HEK293 (cell line): ENCODE data around the gene TAP2.
"Not testable (repeated sequence)": the region's sequence is repeated elsewhere in the genome, so short reads cannot be mapped to it uniquely, and the experiment has no call there.

ENCODE experiments used
- CTCF ChIA-PET: fragments of 350-600 bp; formaldehyde crosslinking; extraction: SDS; loops from one replicate; lab custom pipeline; 2021; ENCODE audit warnings: antibody characterized with exemption; lab: Yijun Ruan, JAX
- POLR2A ChIA-PET: fragments of 300-600 bp; formaldehyde crosslinking; extraction: SDS; loops from one replicate; lab custom pipeline; 2020; ENCODE audit warnings: antibody characterized with exemption, inconsistent platforms; lab: Yijun Ruan, JAX
- H3K27ac ChIP-seq: fragments of 200-500 bp; sonication (Bioruptor generic); 2 replicates; pipeline ENCODE4 v1.5.1; 2014; ENCODE audit warnings: low read depth, low read length, control low read depth, inconsistent platforms; ENCODE audit errors: extremely low read depth
- H3K36me3 ChIP-seq, 2 experiments: fragments of 200-500 bp in 1 of 2; sonication (Bioruptor generic) in 1 of 2; 1 replicate in 1 of 2; 2 replicates in 1 of 2; pipeline ENCODE4 v1.5.1; 2014 to 2017; ENCODE audit warnings: inconsistent platforms in 2 of 2, low read length in 2 of 2; ENCODE audit not compliant: control insufficient read depth in 2 of 2, insufficient read depth in 1 of 2
- H3K4me1 ChIP-seq: fragments of 200-500 bp; sonication (Bioruptor generic); 2 replicates; pipeline ENCODE4 v1.5.1; 2014; ENCODE audit warnings: mild to moderate bottlenecking, low read length, inconsistent platforms; ENCODE audit not compliant: control insufficient read depth, insufficient read depth
- H3K4me3 ChIP-seq: 2 replicates; pipeline ENCODE4 v1.5.1; 2011; ENCODE audit warnings: low read depth, mild to moderate bottlenecking, control low read depth, low read length, moderate library complexity
- H3K9me3 ChIP-seq: fragments of 200-500 bp; sonication (Bioruptor generic); 2 replicates; pipeline ENCODE4 v1.5.1; 2014; ENCODE audit warnings: low read depth, low read length, inconsistent platforms; ENCODE audit not compliant: control insufficient read depth, insufficient read depth
- PRDM10 ChIP-seq: fragments of 450-650 bp; formaldehyde crosslinking; IDR thresholded peaks from 2 replicates; pipeline ENCODE4 v1.5.1; 2016; ENCODE audit warnings: missing biosample characterization, missing genetic modification characterization
- ZBTB1 ChIP-seq: fragments of 450-650 bp; formaldehyde crosslinking; IDR thresholded peaks from 2 replicates; pipeline ENCODE4 v1.5.1; 2016; ENCODE audit warnings: missing biosample characterization, missing genetic modification characterization
- ZBTB21 ChIP-seq: fragments of 450-650 bp; formaldehyde crosslinking; IDR thresholded peaks from 2 replicates; pipeline ENCODE4 v1.5.1; 2017; ENCODE audit warnings: missing biosample characterization, missing genetic modification characterization
- ZIC2 ChIP-seq: fragments of 450-650 bp; formaldehyde crosslinking; IDR thresholded peaks from 2 replicates; pipeline ENCODE4 v1.5.1; 2016; ENCODE audit warnings: missing biosample characterization, missing genetic modification characterization
- ZNF10 ChIP-seq: fragments of 450-650 bp; formaldehyde crosslinking; IDR thresholded peaks from 2 replicates; pipeline ENCODE4 v1.5.1; 2017; ENCODE audit warnings: missing biosample characterization, missing genetic modification characterization
- ZNF155 ChIP-seq: fragments of 450-650 bp; formaldehyde crosslinking; IDR thresholded peaks from 2 replicates; pipeline ENCODE4 v1.5.1; 2016; ENCODE audit warnings: missing biosample characterization, missing genetic modification characterization
- ZNF184 ChIP-seq: fragments of 450-650 bp; IDR thresholded peaks from 2 replicates; pipeline ENCODE4 v1.5.1; 2018; ENCODE audit warnings: missing biosample characterization, mild to moderate bottlenecking, missing genetic modification characterization
- ZNF26 ChIP-seq: fragments of 450-650 bp; formaldehyde crosslinking; IDR thresholded peaks from 2 replicates; pipeline ENCODE4 v1.5.1; 2016; ENCODE audit warnings: missing biosample characterization, missing genetic modification characterization
- ZNF518A ChIP-seq: fragments of 450-650 bp; formaldehyde crosslinking; conservative IDR thresholded peaks from 2 replicates; pipeline ENCODE4 v1.5.1; 2016; ENCODE audit warnings: low read depth, missing biosample characterization, missing genetic modification characterization
- ZNF548 ChIP-seq: fragments of 450-650 bp; formaldehyde crosslinking; IDR thresholded peaks from 2 replicates; pipeline ENCODE4 v1.5.1; 2016; ENCODE audit warnings: missing biosample characterization, missing genetic modification characterization
- ZNF629 ChIP-seq: fragments of 450-650 bp; formaldehyde crosslinking; IDR thresholded peaks from 2 replicates; pipeline ENCODE4 v1.5.1; 2017; ENCODE audit warnings: missing biosample characterization, missing genetic modification characterization
- ZNF677 ChIP-seq: fragments of 450-650 bp; IDR thresholded peaks from 2 replicates; pipeline ENCODE4 v1.5.0; 2018; ENCODE audit warnings: missing biosample characterization, mild to moderate bottlenecking, missing genetic modification characterization, moderate library complexity
- TF ChIP-seq, protein P1 (sequence below): fragments of 450-650 bp; formaldehyde crosslinking; IDR thresholded peaks from 2 replicates; pipeline ENCODE4 v1.5.1; 2017; ENCODE audit warnings: missing biosample characterization, missing genetic modification characterization

TAP2 gene

GRCh38 chr6:32809171-32809570, 29.4 kb downstream of the TAP2 start:
- no peaks in the 10 kb centered on the region for H3K4me1 ChIP-seq
- no peak for TF ChIP-seq ZNF629 (tag by site-specific recombination)
- no peak for TF ChIP-seq ZNF518A (tag by site-specific recombination)
- TF ChIP-seq ZNF155 (tag by site-specific recombination): no peak
- TF ChIP-seq, protein P1, sequence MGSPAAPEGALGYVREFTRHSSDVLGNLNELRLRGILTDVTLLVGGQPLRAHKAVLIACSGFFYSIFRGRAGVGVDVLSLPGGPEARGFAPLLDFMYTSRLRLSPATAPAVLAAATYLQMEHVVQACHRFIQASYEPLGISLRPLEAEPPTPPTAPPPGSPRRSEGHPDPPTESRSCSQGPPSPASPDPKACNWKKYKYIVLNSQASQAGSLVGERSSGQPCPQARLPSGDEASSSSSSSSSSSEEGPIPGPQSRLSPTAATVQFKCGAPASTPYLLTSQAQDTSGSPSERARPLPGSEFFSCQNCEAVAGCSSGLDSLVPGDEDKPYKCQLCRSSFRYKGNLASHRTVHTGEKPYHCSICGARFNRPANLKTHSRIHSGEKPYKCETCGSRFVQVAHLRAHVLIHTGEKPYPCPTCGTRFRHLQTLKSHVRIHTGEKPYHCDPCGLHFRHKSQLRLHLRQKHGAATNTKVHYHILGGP: no peak
- no peak for TF ChIP-seq ZNF677 (tag by site-specific recombination)
- no peak for TF ChIP-seq ZBTB1 (tag by site-specific recombination)
- no peak for TF ChIP-seq ZNF548 (tag by site-specific recombination)
- no peak for TF ChIP-seq ZIC2 (tag by site-specific recombination)
- no peak for TF ChIP-seq ZBTB21 (tag by site-specific recombination)
- TF ChIP-seq ZNF26 (tag by site-specific recombination): no peak
- no peak for TF ChIP-seq PRDM10
- H3K27ac ChIP-seq: no peak overlapping the region
- POLR2A ChIA-PET: interaction anchor here (0.7 to 1.3 kb wide), 2 partner anchors 12 to 555 kb away, joined by 3 read pairs; no protein-coding TSS in a partner anchor
- no peaks in the 10 kb centered on the region for H3K9me3 ChIP-seq
- CTCF ChIA-PET: interaction anchor here (0.7 to 3.6 kb wide), 5 partner anchors 12 to 124 kb away, joined by 3 to 24 read pairs (median 4); no protein-coding TSS in a partner anchor
- no peak overlapping the region for H3K4me3 ChIP-seq
- no peaks in the 10 kb centered on the region for H3K36me3 ChIP-seq

- no peak for TF ChIP-seq ZNF184 (tag by site-specific recombination)
- TF ChIP-seq ZNF10: peak; percentile 52; the same call in 1 of the 2 replicates
- no peaks in the 10 kb centered on the region for H3K9me3 ChIP-seq
- ChIA-PET POLR2A (no interaction called here), CTCF (interaction anchor here (0.5 to 3.6 kb wide), 6 partner anchors 16 to 1193 kb away, joined by 3 to 24 read pairs (median 4); no protein-coding TSS in a partner anchor)
- no peak overlapping the region for H3K27ac ChIP-seq
- H3K4me1 ChIP-seq: no peaks in the 10 kb centered on the region
- no peaks in the 10 kb centered on the region for H3K36me3 ChIP-seq
- H3K4me3 ChIP-seq: no peak overlapping the region
These were observed 31.4 kb downstream of the TAP2 start for GRCh38 chr6:32807020-32807580.

GRCh38 chr6:32805404-32805803, 33.1 kb downstream of the TAP2 start:
- CTCF ChIA-PET: interaction anchor here (1.3 to 2.8 kb wide), 4 partner anchors 22 to 392 kb away, joined by 3 to 15 read pairs (median 4); no protein-coding TSS in a partner anchor
- POLR2A ChIA-PET, H3K4me1 ChIP-seq, H3K9me3 ChIP-seq, H3K36me3 ChIP-seq, H3K27ac ChIP-seq, H3K4me3 ChIP-seq: not testable (repeated sequence)
